Forelimb muscle (tissue), 1 donor: ENCODE data around the gene DCP1B. TPM values are rescaled to one million over a fixed set of nuclear protein-coding genes. Genes with fewer than 3 reads are reported as not detected.
A peak's percentile ranks its signal among the peaks of the same experiment; 100 is the strongest.

Source experiments
- DNase-seq: peaks from one replicate; pipeline ENCODE4 v3.0.0-alpha.2; 2013; ENCODE audit warnings: low read depth
- polyA plus RNA-seq: library from polyadenylated mRNA; unstranded; fragments of 120-200 nt; gene quantifications from one replicate; pipeline ENCODE4 v1.2.1, GENCODE V29; 2013; ENCODE audit not compliant: insufficient read length

Gene DCP1B
- polyA plus RNA-seq = 13.8 TPM

DNA sequence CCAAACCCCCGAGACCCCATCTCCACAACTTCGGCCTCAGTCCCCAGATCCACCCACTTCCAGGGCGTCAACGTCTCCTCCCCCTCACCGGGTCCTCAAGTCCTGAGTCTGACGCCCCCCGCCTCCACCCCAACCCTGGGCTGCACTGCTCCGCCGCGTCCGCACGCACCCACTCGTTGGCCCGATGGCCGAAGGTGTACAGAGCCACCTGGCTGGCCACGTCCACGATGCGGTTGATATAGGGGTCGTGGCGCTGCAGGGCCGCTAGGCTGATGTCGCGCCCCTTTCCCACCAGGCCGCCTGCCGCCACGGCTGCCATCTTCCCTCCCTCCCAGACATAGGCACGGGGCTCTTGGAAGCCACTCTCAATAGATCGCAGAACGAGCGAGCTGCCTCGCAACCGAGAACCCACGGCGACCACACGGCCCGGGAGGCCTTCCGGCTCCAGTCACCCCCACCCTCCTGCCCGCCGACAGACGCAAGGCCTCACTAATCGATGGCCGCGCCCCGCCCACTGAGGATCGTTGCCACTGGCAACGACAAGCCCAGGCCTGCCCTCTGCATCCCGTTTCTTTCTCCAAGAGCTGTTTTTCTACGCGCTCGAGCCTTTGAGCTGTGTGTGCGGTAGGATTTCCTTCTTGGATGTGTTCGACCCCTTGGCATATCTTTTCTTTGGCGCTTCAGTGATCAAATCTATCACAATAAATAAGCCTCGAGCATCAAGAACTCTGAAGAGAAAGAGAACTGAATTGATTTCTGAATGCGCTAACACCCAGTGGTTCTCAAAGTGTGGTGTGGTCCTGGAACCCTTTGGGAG lies at the start of gene DCP1B:
Gene DCP1B, minus strand, starts transcription at position 345 of the 817 bp plus-strand sequence. Its CDS starts 26 bp downstream, at position 319.
- DNase-seq = peak; percentile 94

- DNase-seq = no peak
Observed at GRCh38 chr12:2053691-2054090, 49.4 kb upstream of the DCP1B start.

DNA sequence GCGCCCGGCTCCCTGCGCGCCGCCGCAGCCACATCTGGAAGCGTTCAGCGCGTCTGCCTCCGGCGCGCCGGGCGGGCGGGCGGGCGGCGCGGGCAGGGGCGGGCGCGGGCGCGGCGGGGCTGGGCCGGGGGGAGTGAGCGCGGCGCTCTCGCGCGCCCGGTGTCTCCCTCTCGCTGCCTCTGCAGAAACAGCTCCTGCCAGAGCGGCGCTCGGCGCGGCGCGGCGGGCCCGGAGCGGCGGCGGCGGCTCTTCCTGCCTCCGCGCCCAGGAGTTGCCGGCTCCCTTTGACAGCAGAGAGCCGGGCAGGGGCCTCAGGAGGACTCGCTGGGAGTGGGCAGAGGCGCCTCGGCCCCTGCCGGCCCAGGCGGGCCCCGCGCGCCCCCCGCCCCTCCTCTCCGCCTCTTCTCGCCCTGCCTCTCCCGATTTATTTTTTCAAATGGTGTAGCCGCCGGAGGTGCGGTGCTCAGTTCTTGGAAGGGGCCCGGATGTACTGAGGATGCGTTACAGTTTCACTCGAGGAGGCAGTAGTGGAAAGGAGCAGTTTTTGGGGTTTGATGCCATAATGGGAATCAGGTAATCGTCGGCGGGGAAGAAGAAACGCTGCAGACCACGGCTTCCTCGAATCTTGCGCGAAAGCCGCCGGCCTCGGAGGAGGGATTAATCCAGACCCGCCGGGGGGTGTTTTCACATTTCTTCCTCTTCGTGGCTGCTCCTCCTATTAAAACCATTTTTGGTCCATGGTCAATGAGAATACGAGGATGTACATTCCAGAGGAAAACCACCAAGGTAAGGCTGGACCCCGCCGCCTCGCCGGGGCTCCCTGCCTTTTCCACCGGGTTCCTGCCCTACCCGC lies 48.8 kb upstream of the DCP1B start, which contains the start of gene CACNA1C:
Gene CACNA1C, plus strand, starts transcription at position 162 of the 853 bp plus-strand sequence. Its CDS starts 576 bp downstream, at position 738.
- peak; percentile 38 for DNase-seq

- DNase-seq = no peak
Observed at GRCh38 chr12:2051700-2052621, 47.7 kb upstream of the DCP1B start.

DNA sequence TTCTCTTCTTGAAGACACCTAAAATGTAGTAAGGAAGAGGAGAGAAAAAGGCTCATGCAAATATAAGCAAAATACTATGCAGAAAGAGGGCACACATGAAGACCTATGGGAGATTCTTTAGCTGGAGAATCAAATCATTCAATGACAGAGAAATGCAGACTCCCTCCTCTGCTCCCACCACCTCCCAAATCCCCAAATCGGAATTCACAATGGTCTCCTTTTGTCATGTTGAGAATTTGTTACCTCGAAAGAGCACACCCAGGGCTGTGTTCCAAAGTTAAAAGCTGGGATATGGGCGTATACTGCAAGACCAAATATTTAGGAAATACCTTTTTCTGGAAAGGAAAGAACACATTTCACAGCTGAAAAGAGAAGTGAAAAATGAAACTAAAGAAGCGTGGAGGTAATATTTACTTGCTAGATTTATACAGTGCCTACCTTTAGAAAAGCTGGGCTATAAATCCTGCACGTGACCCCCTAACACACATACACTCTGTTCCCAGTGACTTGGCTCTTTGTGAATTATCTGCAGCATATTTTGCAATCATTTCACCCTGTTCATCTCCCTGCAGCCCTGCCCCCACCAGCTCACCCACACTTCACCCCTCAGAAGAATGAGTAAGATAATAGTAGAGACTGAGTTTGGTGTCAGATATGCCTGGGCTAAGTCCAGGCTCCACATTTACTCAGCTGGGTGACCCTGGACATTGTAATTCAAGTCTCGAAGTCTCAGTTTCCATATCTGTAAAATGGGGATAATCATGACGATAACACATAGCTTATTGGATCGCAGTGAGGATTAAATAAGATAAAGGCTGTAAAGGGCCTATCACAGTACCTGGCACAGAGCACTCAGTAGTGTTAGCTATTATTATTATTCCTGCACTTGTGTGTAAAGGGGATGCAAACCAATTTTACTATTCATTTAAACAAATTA lies 45.6 kb upstream of the DCP1B start:
- no peak for DNase-seq

GRCh38 chr12:2047752-2048151 lies 43.5 kb upstream of the DCP1B start:
- DNase-seq = no peak

- no peak for DNase-seq
Observed at GRCh38 chr12:2046957-2047356, 42.7 kb upstream of the DCP1B start.

- DNase-seq = no peak
Observed at GRCh38 chr12:2044165-2044564, 39.9 kb upstream of the DCP1B start.

DNA sequence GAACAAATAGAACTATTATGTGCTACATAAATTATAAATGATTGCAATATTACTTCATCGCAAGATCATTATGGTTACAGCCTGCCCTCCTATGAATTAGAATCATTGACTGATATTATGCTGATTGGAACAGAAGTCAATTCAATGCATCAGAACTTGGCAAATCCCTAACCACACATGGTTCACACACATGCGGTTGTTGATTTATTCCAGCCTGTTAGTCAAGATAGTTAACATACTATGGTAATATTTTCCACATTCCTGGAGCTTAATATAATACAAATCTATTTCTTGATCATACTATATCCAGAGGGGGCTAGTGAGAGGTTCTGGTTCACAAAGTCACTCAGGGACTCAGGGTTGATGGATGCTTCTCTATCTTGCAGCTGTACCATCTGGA lies 38.8 kb upstream of the DCP1B start:
- no peak for DNase-seq

- DNase-seq = no peak
Observed at GRCh38 chr12:2039034-2039433, 34.8 kb upstream of the DCP1B start.

DNA sequence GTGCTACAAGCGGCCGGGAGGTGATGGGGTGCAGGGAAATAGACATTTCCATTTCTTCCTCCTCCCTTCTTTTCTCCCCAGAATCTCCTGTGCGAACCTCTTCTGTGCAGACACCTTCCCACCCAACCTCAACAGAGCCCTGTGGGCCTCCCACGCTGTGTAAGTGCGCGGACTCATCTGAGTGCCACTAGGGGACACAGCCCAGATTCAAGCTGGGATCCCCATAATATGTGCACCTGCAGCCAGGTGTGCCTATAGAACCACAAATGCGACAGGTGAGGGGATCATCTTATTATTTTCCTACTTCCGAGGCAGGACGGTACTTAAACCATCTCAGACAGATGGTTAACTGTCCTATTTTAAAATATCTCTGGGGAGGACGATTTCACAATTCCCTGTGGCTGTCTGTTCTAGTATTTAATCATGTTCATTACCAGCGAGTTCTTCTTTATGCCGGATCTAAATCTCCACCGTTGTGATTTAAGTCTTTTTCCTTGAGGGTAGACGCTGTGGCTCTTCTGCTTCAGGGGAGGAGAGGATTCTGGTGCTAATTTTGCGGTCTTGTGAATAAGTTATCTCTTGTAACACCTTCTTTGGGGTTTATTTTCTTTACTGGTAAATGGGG lies 31.3 kb upstream of the DCP1B start:
- DNase-seq = no peak

DNA sequence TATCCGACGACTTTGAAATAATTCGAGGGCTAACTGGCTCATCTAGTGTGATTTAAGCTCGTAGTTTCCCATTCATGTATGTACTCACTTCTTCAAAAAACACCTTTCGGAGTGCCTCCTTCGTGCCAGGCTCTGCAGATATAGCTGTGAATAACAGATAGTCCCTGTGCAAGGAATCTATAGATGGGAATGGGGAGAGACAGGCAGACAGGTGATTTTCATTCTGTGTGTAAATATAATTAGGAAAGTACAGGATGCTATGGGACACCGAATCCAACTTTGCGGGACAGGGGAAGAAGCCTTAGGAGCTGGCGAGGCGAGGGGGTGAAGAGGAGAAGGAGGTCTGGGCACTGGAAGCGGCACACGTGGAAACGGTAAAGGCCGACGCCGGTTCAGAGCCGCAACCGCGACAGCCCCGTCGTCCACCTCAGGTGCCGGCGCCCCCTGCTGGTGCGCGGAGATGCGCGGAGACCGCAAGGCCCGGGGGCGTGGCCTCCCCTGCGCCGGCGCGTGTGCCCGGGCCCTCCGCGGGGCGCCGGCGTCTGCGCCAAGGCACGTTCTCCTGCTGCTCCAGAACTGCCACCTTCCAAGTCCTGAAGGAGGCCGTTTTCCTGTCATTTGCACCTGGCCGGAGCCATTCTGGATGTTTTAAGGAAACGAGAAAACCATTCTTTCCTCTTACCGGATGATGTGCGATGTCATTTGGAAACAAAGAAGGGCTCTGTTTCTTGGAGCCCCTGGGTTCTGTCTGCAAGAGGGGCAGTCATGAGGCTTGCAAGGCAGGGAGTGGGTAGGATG lies 30.6 kb upstream of the DCP1B start:
- peak; percentile 32 for DNase-seq

DNA sequence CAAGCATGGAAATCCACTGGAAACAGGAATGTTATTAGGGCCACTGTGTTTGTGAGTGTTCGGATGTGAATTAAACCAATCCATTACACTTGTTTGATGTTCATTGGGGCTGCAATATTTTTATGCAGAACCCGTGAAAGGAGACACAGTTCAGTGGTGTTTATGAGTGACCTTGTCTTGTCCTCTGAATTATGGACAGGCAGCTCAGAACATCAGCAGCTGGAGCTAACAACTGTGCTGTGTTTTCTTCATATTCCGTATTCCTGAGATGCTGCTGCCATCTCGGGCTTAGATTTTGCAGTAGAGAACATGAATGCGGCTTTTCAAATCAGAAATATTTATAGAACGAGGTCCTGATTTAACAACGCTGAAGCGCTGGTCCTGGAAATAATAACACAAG lies 28.2 kb upstream of the DCP1B start:
- no peak for DNase-seq

GRCh38 chr12:2029851-2030250 lies 25.6 kb upstream of the DCP1B start:
- no peak for DNase-seq

DNA sequence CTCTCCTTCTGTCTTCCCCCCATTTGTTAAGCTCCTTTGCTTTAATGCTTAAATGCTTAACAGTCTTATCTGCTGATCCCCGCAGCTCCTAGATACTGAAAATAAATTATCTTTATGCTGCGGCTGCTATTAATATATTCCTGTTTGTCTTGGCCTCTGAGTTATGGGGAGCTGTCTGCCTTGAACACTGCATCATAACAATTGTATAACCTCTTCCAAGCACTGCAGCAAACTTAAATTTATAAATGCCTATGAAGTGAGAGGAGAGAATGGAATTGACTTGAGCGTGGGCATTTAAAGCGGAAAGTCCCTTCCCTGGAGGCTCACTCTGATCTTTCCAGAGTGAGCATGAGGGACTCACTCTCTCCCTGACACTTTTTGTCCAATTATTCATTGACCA lies 23.1 kb upstream of the DCP1B start:
- DNase-seq = no peak

- no peak for DNase-seq
Observed at GRCh38 chr12:2023365-2023764, 19.1 kb upstream of the DCP1B start.

- no peak for DNase-seq
Observed at GRCh38 chr12:2020511-2020910, 16.3 kb upstream of the DCP1B start.

GRCh38 chr12:2019126-2019525 lies 14.9 kb upstream of the DCP1B start:
- no peak for DNase-seq

- no peak for DNase-seq
Observed at GRCh38 chr12:2018391-2018790, 14.1 kb upstream of the DCP1B start.
